NCI-H748 (cell line): Measurements from ENCODE around the gene ZDHHC8.

Experiments
- DNase-seq: peaks from one replicate; lab custom pipeline; 2025; ENCODE audit not compliant: unreplicated experiment; lab: John Stamatoyannopoulos, UW

The ZDHHC8 gene

DNA sequence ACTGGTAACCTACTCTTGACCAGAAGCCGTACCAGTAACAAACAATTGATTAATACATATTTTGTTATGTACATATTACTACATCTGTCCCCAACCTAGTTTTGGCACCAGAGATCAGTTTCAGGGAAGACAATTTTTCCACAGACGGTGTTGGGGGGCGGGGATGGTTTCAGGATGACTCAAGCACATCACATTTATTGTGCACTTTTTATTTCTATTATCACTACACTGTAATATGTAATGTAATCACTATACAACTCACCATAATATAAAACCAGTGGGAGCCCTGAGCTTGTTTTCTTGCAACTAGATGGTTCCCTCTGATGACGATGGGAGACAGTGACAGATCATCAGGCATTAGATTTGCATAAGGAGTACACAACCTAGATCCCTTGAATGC is 36.1 kb upstream of the ZDHHC8 start:
- DNase-seq: no peak

DNA sequence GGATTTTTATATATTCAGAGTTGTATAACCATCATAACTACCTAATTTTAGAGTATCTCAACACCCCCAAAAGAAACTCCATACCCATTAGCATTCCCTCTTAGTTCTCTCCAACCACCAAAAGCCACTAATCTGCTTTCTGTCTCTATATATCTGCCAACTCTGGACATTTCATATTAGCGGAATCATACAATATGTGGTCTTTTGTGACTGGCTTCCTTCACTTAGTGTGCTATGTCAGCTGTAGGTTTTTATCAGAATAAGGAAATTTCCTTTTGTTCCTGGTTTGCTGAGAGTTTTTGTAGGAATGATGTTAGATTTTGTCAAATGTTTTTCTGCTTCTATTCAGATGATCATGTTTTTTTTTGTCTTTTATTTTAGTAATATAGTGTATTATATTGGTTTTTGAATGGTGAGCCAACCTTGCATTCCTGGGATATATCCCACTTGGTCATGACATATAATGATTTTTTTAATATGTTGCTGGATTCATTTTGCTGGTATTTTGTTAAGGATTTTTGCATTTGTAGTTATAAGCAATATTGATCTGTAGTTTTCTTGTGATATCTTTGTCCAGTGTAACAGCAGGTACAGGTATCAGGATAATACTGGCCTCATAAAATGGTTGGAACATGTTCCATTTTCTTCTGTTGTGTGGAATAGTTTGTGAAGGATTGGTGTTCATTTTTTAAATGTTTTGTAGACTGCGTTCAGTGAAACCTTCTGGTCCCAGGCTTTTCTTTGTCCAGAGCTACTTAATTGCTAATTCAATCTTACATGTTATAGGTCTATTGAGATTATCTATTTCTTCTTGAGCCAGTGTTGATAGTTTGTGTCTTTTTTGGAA is 34.8 kb upstream of the ZDHHC8 start:
- no peak for DNase-seq

DNA sequence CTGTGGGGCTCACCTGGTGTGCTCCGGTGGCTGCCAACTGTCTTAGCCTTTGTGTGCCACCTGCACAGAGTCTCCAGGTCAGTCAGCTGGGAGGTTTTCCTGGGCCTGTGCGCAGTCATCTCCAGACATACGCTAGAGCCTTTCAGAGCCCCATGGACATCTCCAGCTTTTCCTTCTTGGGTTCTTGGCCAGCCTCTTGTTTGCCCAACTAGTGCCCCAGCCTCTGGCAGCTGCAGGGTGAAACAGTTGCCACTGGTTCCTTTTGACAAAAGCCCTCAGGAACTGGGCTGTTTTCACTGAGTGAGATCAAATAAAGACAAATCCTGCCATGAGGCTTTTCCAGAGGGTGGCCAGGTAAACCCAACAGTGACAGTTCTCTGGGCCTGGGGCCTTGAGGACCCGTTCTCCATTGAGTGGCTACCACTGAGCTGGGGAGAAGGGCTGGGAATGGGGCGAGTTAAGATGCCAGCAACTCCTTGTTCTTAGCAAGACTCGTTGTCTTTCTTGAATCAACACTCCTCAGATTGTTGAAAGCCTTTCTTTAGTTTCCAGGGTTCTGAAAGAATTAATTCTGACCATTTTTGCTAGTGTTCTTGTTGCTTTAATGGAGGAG is 32.4 kb upstream of the ZDHHC8 start:
- no peak for DNase-seq

DNA sequence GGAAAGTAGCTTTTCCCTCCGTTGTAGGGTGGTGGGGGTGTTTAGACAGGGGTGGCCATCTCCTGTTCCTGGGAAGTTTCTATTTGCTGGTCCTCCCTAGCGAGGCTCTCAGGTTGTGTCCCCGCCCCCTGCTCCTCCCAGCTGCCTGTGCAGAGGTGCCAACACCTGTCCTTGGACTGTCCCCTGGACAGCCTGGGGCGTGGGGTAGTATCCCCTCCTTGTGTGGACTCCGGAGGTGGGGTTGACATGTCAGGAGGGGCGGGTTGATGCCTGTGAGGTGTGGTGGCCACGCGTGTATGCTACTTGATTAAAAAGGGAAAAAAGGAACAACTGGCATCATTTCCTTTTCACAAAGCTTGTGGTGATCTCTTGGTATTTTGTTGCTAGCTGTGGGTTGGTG is 30.0 kb upstream of the ZDHHC8 start:
- no peak for DNase-seq

DNA sequence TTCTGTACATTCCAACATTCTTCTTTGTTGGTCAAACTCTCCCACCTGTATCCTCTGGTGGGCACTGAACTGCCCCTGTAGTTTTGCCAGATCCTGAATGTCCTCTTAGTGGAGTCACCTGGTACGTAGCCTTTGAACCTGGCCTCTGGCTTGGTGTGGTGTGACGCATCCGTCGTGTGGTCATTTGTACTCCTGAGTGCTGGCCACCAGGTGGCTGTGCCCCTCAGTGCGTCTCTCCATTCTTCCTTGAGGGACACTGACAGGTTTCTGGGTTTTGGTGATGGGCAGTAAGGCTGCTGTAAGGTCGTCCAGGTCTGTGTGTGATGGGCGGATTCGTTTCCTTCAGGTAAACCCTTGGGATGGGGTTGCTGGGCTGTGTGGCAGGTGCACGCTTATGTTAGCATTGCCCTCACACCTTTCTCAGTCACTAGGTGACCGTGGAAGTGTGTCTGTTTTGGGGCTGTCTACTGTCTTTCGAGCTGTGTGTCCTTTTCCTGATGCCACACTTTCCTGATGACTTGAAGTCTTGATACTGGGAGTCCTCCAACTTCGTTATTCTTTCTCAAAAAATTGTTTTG is 29.3 kb upstream of the ZDHHC8 start:
- DNase-seq: no peak

DNA sequence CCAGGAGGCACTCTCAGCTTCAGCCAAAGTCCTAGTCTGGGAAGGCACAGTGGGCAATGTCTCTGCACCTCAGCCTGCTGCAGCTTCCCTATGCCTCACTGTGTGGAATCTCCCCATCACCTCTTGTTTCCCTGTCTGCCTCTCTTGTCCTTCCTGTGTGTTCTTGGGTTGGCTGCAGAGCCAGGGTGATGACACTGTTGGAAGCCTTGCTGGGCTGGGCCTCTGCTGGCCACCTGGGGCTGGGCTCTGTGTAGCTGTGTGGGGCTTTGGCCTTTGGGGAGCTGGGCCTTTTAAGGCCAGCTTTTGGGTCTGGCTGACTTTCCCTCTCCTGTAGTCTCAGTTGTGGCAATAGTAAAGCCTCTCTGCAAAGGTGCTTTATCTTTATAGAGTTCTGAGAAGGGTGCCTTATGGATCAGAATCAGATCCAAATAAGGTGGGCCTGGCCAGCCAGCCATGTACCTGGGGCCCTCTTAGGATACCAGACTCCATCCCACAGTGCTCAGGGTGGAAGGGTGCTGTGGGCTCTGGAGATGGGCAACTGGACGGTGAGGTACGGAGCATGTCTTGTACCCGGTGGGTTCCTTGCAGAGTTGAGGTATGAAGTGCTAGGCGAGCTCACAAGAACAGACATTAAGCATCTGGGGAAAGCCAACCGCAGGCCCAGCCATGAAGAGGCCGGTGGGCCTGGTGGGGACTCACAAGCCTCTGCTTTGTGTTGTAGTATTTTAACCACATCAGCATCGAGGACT is 26.0 kb upstream of the ZDHHC8 start:
- no peak for DNase-seq

DNA sequence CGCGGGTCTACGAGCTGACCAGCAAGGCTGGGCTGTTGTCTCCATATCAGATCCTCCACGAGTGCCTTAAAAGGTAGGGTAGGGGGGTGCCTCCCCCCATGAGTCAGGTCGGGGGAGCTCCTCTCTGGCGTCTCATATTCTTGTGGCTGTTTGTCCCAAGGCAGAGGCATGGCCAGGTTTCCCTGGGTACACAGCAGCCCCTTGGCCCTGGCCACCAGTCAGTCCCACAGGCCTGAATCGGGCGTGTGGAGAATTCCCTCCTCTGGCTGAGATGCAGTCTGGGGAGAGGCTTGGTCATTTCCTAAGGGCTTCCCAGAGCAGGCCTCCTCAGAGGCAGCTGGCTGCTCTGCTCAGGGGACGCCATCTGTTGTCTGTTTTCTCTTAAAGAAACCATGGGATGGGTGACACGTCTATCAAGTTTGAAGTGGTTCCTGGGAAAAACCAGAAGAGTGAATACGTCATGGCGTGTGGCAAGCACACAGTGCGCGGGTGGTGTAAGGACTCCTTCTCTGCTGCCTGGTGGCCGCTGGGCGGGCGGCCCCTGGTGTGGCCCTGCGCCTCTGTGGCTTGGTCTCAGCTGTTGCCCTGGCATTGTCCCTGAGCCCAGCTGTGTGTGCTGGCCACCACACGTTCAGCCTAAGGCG is 25.3 kb upstream of the ZDHHC8 start:
- no peak for DNase-seq

DNA sequence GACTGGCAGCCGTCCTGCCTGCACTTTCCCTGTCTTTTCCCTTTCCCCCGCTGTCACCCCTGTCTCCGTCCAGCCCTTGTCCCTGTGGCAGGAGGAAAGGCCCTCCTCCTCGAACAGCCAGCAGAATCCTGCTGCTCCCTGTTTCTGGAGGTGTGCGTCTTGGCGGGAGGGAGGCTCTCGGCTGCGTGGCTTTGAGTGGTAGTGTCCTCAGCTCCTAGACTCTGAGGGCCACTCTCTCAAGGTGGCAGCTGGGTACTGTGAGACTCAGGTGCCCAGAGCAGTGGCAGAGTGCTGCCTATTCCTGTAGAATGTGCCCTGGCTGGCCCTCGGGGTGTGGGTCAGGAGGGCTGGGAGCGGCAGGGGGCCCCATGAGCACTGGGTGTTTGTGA is 24.8 kb upstream of the ZDHHC8 start:
- no peak for DNase-seq

DNA sequence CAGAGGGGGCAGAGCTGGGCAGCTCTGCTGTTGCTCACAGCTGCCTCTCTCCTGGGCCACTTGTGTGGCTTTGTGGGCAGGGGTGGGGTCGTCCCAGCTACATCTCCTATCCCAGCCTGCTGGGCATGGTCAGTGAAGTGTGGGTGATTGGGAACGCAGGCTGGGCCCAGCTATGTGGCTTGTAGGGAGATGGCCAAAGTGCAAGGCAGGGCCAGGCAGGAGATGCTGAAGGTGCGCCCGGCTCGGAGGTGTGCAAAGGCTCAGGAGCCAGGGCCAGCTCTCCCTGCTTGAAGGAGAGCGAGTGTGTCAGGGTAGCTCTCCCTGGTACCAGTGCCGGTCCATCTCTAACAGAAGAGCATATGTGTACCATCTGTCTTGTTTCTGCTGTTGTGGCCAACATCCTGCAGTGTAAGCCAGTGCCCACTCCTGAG is 24.1 kb upstream of the ZDHHC8 start:
- no peak for DNase-seq

DNA sequence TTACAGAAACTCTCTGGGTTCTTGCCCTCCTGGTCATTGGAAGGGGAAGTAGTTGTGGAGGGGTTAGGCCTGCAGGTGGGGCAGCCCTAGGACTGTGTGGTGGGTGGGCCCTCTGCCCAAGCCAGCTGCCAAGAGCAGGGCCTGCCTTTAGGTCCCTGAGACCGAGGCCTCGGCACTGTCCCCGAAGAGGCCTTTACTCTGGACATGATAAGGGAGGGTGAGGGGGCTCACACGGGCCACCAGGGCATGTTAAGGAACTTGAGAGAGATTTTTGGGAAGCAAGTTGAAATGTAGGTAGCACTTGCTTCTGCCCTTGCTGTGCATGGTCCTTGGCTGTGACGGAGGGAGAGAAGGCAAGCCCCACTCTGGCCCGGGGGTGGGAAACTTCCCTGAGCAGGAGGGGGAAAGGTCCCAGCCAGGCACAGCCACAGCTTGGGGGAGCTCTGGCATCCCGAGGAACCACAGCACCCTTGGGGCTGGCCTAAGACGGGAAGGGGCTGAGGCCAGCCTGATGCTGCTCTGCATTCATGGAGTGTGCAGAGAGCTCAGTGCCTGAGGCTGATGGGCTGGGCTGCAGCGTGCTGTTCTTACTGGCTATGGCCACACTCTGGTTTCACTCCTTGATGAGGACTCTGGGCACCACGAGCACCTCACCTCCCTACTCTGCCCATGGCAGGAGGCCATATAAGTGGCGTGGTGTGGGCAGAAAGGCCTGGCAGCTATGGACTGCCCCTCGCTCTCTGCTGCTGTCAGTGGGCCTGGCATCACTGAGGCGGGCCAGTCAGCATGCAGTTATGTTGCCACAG is 23.4 kb upstream of the ZDHHC8 start:
- DNase-seq: no peak

DNA sequence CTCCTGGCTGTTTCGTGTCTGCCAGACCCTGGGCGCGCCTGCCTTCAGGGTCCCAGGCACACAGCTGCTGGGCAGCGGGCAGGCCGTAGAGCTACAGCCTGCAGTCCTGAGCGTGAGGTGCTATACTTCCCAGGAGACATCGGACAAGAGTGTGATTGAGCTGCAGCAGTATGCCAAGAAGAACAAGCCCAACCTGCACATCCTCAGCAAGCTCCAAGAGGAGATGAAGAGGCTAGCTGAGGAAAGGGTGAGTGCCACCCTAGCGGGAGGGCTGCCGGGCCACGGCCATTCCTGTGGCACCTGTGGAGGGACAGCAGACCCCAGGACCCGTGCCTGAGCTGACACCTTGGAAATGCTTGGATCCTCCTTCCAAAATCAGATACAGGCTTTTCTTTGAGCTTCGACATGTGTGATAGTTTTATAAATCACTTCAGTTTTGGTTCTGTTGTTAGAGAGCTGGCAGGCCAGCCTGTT is 22.8 kb upstream of the ZDHHC8 start:
- DNase-seq: no peak

DNA sequence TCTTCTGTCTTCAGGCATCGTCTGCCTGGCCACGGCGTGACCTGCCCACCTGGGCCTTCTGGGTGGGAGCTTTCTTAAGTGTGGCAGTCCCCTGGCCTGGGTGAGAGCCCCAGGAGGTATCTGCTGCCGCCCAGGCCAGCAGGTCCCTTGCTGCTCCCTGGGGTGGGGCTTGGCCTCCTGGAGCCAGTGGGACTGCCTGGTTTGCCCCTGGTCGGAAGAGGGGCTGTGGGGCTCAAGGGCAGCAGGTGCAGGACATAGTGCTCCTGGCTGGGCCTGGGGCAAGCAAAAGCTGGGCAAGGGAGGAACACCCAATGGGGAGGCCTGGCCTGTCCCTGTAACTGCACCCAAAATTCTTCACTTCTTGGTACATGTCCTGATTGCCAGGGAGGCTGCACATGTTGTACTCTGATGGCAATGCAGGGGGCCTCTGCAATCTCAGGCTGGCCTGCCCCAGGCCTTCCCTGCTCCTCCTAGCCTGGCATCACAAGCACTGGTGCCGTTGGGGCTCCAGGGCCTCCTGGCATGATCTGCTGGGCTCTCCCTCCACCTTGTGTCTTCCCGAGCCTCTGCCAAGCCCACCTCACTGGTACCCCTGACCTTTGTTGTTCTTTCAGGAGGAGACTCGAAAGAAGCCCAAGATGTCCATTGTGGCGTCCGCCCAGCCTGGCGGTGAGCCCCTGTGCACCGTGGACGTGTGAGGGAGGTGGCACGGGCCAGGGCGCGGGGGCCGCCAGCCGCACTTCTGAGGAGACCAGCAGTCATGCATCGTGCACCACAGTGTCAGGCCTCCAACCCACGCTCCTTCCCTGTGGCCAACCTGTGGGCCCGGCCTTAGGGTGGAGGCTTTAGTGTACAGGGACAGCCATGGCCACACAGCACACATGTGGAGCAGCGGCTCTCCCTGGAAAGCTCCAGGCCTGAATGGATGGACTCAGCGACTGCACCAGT is 21.9 kb upstream of the ZDHHC8 start:
- DNase-seq: no peak

DNA sequence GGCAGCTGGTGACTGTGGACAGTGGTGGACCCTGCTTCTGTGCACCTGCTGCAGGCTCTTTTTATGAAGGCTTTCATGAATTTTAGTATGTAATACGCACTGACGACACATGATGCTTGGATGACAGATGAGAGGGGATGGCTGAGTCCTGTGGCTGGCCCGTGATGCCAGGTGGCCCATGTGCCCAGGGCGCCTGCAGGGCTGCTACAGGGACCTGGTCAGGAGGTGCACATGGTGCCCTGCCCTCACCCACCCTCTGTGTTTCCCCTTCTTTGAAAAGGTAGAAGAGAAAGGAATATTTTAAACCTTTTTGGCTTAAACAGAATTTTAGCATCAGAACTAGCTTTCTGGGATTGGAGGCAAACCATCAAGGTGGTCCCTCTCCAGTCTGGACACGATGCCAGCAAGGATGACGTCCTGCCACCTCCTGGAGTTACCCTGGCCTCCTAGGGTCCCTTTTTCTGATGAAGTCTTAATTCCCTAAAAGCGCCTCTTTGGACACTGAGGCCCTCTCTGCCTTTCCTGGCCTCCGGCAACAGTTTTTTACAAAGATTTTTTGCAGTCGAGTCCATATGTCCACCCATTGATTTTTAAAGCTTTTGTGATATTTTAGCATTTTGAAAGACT is 21.1 kb upstream of the ZDHHC8 start:
- no peak for DNase-seq

DNA sequence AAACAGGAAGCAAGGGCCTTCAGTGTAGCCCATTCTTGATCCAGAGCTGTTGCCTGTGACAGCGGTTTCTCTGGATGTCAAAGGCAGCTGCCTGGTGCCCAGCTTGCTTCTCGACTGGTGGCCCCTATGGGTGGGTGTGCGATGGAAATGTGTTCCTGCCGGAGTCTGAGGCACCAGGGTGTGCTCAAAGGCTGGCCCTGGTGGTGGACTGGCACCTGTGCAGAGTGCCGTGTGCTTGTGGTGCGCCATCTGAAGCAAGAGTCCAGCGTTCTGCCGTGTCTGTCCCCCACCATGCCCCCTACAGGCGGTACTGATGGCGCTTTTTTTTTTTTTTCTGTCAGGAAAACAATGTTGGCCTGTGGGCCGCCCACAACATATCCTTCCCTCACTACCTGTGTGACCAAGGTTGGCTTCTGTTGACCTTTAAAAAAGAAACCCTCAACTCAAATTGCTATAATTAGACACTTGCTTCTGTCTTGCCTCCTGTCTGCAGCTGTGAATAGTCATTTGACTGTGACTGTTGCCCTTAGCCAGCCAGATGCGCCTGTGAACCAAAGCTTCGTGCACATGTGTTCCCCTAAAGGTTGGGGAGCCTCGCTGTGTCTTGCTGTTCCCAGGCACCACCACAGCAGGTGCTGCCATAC is 20.4 kb upstream of the ZDHHC8 start:
- peak; percentile 17 for DNase-seq

DNA sequence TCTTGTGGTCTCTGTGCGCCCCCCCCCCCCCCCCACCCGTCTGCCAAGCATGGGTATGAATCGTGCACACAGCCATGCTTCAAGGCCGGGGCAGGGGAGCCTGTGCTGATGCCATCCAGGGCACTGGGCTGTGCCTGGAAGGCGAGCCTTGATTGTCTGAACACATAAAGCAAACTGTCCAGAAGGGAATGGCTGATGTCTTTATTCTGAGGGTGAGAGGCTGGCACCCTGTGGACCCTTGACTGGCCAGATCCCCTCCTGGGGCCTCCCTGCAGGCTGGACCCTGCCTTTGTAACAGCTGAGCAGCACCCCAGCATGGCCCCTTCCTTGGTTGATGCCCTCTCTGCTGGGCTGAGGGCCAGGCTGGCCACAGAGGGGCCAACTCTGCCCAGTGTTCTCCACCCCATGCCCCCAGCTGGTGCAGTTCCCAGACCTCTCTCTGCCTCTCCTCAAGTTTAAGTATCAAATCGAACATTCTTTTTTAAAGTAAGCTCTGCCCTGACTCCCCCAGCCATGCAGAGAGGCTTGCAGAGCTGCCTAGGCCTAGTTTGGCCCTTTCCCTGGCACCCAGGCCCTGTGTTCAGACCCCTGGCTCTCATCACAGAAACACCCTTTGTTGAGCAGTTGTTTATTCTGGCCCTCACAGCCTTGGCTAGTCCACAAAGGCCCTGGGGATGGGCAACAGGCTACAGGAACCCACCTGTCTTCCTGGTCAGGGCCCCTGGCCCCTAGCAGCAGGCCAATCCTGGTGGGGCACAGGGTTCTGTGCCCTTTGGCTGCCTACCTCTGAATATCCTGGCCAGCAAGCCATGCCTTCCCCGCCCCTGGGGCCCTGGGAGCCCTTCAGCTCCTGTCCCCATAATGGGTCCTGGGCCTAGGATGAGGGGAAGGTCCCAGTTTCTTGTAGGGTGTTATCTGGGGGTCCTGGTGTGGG is 19.6 kb upstream of the ZDHHC8 start:
- DNase-seq: no peak

DNA sequence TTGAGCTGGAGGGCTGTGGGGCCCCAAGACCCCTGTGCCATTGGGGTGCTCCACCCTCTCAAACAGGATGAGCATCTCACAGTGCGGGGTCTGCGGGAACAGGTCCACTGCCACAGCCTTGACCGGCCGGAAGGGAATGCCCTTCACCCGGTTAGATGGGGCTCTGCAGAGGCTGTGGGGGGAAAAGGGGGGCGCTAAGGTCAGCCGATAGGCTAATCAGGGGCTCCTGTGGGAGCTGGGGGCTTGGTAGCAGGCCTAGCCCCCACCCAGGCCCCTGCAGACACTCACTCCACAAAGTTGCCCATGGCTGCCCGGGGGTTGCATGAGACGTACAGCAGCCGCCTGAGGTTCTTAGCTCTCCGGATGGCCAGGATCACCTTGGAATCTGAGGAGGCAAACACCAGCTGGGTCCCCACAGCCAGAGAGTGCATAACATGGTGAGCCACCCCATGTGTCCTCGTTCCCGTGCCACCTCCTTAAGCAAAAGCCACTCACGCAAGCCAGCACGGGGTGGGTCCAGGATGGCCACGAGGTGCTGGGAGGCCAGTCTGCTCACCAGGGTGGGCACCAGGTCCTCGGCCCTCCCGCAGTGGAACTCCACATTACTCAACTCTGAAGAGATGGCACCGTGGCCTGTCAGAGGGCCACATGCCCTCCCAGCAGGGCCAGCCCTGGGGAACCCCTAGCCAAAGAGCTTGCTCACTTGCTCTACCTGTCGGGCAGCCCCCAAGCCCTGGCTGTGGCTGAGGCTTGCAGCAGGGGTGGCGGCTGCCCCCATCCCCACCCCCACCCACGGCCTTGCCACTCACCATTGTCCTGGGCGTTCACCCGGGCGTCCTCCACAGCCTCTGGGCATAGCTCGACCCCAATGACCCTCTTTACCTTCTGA is 18.7 kb upstream of the ZDHHC8 start:
- DNase-seq: no peak
